HG03196 (cell line): ENCODE results near the gene HARBI1.

ENCODE experiments used
- ATAC-seq: cut with Tn5 transposase; IDR thresholded peaks from one replicate; pipeline ENCODE4 v1.9.1; 2021; ENCODE audit not compliant: unreplicated experiment

HARBI1 gene, protein sequence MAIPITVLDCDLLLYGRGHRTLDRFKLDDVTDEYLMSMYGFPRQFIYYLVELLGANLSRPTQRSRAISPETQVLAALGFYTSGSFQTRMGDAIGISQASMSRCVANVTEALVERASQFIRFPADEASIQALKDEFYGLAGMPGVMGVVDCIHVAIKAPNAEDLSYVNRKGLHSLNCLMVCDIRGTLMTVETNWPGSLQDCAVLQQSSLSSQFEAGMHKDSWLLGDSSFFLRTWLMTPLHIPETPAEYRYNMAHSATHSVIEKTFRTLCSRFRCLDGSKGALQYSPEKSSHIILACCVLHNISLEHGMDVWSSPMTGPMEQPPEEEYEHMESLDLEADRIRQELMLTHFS

DNA sequence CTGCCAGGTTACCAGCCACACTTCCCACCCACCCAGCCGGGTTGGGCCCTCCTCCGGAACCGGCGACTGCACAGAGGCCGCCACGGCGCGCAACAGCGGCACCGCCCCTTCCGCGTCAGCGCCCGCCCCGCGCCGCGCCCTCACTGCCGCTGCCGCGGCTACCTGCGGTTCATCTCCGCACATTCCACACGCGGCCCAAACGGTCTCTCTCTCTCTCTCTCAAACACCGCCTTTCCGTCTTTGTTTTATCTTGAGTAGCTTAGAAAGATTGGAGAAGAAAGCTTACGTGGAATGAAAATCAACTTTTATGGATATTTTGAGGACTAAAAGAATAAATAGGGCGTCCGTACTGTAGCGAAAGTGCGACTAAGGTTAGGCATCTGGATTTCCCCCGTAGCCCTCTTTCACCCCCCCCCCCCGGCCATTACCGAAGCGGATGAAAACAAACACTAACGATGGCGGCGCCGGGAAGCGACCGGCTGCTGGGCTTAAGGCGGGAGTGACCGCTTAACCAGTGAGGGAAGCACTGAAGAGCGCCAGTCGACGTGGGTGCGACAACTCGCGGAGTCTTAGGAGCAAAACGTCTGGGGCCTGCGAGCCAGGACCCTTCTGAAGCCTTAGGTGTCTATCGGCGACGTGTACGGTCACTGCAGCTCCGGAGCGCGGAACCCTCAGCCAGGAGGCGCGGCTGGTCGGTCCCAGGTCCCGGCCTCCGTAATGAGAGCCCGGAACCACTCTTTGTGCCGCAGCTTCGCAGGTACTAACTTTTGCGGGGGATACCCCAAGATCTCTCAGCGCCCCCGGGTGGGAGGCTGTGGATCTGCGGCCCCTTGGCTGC, at the start of gene HARBI1, which contains the start of gene ATG13:
HARBI1 (minus strand) TSS at position 94 of the 838 bp plus-strand sequence. CDS start 990 bp downstream, outside the sequence.
ATG13 (plus strand) TSS at position 420 of the 838 bp plus-strand sequence. CDS start 26,739 bp downstream, outside the sequence.
- ATAC-seq, result peak; percentile 92

DNA sequence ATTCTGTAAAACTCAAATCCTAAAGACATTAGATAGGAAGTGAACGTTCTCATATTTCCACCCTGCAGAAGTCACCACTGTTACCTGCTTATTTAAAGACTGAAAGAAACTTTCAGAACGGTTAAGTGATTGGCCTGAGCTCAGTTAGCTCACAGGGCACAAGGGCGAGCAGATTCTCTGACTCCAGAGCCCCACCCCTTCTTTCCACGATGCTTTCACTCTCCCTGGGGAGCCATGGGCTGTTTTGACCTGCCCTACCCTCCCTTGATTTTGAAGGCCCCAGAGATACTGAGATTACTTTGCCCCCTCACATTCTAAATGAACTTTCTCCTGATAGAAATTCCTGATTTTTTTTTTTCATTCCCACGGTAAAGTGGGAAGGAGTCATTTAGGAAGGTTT, 49.5 kb upstream of the HARBI1 start:
- no peak for ATAC-seq

DNA sequence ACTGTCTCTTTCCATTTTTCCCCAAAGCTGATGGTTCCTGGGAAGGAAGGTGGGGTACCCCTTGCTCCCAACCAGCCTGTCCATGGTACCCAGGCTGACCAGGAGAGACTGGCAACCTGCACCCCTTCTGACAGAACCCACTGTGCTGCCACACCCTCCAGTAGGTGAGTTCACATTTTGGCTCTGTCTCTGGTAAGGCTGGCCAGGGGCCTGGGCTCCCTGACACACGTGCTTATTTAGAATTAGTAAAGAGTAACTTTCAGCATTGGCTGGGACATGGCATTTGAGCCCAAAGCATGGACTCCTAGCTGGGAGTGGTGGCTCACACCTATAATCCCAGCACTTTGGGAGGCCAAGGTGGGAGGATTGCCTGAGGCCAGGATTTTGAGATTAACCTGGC, 48.3 kb upstream of the HARBI1 start:
- ATAC-seq, result no peak

DNA sequence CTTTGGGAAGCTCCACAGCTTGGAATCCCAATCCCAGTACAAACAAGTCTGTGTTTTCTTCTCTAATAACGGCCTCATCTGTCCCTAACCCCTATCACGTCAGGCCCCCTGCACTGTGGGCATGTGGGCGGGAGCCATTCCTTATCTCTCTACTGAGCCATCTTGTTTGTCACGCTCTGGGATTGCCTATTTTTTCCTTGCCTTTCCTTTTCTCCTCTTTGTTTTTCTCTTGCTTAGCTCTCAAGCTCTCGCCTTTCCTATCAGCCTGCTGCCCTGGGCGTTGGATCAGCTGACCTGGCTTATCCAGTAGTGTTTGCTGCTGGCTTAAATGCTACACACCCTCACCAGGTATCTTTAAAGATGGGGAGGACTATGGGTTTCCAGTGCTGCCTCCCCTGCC, 47.6 kb upstream of the HARBI1 start:
- no peak for ATAC-seq

DNA sequence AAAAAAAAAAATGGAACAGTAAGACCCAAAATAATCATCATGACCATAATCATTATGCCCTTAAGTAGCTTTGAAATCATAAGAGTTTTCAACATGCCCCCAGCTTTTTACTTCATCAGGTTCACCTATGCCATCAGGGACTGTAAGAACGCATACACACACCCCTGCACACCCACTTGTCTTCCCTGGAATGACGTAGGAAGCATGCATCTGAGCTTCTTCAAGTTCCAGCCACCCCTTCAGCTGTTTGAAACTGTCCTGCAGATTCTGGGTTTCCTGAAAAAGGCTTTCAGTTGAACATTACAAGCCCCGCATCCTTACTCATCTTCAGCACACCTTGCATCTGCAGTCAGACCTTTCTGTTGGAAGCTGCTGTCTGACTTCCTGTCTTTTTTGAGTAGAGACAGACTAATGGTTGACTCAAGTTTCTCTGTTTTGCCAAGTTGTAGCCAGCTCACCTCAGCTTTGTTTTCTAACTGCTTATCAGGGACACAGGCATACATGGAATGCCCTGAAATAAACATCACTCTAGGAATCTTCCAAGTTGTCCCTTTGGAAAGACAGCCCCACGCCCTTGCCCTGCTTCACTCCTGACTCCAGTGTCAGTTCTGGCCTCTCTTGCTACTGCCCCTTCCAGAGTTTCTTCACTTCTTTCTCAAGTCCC, 46.4 kb upstream of the HARBI1 start:
- no peak for ATAC-seq

DNA sequence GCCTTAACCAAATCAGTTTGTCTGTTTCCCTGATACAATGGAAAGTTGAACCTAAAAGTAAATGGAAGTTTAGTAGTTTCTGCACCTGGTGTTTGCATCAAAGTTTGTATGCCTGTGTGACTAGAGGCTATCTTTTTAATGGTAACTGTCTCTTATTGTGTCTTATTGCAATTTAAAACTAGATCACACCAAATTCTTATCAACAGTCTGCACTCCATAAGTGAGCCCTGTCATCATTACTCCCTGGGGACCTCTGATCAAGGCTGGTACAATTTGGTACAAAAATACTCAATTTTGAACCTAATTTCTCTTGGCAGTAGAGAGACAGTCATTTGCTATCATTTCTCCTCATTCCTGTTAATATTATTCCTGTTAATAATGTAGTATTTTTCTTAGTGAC, 45.3 kb upstream of the HARBI1 start:
- no peak for ATAC-seq

DNA sequence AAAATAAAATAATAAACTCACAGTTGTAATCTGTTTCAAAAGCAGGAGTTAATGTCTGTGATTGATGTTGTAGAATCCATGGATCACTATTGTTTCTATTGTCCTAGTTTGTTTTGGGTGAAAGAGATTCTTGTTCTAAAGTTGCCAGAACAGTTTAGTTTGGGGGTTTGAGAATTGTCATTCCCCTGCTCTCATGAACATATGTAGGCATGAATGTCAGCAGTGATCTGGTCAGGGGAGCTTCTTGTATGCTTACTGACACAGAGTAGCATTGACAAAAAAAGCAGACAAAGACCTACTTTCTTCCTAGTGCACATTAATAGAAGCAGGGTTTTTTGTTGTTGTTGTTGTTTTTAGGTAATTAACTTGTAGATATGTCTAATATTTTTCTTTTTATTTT, 44.8 kb upstream of the HARBI1 start:
- no peak for ATAC-seq

DNA sequence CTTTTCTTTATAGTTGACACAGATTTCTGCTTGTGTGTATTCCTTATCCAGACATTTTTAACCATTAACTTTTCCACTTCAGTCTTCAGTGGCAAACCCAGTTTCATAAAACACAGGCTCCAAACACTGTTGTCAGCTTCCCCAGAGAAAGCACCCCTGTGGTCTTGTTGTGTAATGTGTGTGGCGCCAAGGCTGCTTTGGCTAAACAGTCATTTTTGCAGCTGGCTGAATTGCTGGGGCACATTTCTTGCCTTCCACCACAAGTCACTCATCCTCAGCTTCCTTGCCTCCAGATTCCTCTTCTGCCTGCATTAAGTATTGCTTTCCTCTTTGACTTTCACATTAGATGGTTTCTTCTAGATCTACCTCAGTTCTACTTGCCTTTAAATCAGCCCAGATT, 42.9 kb upstream of the HARBI1 start:
- ATAC-seq, result no peak

DNA sequence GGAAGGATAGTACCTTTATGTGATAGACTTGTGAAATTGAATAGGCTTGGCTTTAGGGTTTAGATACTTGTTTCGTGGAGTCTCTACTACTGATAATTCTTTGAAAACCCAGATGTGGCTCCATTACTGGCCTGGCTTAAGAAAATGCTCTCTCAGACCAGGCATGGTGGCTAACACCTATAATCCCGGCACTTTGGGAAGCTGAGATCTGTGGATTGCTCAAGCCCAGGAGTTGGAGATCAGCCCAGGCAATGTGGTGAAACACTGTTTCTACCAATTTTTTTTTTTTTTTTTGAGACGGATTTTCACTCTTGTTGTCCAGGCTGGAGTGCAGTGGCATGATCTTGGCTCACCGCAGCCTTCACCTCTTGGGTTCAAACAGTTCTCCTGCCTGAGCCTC, 41.2 kb upstream of the HARBI1 start:
- no peak for ATAC-seq

DNA sequence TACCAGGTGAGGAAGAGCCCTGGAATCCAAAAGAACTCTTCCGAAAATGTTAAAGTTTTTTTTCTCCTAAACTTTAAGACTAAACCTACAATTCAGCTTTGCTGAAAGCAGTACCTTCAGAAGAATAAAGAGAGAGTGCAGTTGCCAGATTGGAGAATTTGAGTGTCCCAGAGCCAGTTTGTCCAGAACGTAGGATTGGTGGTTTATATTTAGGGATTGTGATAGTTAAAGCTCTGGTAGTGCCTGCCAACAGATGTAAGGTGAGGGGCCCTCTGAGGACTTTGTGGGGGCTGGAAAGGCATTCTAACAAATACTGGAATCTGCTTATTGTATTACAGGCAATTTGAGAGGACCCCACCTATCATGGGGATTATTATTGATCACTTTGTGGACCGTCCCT, 40.2 kb upstream of the HARBI1 start:
- ATAC-seq, result no peak

DNA sequence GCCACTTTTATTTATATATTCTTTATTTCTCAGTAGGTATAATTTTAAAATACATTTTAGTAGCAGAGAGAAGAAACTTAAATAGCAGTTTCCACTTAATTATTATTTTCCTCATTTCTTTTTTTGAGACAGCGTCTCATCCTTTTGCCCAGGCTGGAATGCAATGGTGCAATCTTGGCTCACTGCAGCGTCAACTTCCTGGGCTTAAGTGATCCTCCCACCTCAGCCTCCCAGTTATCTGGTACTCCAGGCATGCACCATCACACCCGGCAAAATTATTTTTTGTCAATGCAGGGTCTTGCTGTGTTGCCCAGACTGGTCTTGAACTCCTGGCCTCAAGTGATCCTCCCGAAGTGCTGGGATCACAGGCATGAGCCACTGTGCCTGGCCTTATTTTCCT, 38.6 kb upstream of the HARBI1 start:
- no peak for ATAC-seq

DNA sequence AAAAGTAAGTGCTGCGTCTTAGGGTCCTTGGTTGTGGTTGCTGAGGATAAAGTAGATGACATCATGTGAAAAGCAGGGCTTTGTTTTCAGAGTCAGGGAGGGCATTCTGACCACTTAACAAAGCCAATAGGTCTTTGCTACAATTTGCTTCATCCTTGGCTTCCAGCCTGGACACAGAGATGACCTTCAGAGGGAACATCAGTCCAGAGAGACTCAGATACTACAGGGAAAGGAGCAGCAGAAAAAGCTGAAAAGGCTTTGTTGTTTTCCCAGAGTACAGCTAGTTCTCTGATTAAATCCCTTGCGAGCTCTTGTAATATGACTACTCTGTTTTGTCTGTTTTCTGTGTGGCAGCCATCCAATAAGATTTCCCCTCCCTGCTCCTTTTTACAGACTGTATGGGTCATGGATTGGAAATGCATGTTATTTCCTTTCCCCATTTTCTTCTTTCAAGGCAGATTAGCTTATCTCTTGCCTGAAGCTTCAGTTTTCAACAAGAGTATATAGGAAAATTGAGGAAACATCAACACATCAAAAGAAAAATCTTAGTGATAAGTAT, 32.2 kb upstream of the HARBI1 start:
- no peak for ATAC-seq

DNA sequence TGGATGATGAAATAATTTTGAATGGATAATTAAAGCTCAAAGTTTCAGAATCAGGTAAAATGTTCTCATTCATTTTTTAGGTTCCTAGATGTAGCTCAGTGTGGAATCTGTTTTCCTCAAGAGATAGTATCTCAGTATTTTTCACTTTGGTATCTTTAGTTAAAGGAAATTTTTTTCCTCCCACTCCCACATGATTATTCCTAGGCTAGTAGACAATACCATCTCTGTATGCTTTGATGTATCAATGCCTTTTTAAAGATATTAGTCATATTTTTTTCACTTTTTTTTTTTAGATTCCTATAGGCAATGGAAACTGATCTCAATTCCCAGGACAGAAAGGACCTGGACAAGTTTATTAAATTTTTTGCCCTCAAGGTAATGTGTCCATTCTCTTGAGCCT, 27.0 kb upstream of the HARBI1 start:
- no peak for ATAC-seq

DNA sequence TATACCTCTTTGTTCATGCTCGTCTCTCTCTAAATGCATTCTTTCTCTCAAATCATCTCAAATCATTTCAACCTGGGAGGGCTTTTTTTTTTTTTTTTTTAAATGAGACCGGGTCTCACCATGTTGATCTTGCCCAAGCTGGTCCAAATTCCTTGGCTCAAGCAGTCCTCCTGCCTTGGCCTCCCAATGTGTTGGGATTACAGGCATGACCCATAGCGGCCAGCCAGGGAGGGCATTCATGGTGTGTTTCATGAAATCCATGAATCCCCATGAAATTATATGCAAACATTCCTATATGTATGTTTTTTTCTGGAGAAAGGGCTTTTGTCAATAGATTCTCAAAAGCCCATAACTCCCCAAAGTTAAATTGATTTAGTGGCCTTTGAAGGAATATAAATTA, 26.5 kb upstream of the HARBI1 start:
- no peak for ATAC-seq

DNA sequence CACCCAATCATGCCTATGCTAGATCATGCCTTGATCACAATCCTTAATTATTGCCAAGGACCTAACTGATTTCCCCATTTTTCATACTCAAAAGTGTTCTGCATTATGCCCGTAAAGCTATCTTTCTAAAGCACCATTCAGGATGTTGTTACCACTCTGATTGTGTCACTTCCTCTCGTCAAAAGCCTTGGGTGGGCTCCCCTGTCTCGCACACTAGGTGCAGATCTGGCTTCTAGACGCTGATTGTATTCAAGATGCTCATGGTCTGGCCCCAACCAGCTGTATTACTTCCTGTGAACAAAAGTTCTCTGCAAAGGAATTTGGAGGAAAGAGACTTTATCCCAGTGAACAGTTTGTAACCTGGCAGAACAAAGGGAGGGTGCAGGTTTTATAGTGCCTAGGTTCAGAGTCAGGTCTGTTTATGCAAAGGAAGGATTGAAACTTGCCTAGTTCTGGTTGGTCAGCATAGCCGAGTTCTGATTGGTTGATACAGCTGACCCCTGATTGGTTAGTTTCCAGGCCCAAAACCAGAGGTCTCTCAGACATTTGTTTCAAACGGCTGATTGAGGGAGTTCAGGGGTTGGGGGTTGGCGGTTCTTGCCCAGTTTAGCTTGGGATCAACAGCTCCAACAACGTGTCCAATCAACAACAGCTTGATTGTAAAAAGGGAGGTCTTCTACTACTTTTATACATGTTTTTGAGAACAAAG, 25.8 kb upstream of the HARBI1 start:
- no peak for ATAC-seq

DNA sequence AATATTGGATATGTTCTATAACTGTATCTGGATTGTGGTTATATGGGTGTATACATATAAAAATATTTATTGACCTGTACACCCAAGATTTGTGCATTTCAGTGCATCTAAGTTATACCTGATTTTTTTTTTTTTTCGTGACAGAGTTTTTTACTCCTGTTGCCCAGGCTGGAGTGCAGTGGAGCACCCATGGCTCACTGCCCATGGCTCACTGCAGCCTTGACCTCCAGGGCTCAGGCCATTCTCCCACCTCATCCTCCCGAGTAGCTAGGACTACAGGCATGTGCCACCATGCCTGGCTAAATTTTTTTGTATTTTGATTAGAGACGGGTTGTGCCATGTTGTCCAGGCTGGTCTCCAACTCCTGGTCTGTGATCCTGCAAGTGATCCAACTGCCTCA, 24.6 kb upstream of the HARBI1 start:
- no peak for ATAC-seq

DNA sequence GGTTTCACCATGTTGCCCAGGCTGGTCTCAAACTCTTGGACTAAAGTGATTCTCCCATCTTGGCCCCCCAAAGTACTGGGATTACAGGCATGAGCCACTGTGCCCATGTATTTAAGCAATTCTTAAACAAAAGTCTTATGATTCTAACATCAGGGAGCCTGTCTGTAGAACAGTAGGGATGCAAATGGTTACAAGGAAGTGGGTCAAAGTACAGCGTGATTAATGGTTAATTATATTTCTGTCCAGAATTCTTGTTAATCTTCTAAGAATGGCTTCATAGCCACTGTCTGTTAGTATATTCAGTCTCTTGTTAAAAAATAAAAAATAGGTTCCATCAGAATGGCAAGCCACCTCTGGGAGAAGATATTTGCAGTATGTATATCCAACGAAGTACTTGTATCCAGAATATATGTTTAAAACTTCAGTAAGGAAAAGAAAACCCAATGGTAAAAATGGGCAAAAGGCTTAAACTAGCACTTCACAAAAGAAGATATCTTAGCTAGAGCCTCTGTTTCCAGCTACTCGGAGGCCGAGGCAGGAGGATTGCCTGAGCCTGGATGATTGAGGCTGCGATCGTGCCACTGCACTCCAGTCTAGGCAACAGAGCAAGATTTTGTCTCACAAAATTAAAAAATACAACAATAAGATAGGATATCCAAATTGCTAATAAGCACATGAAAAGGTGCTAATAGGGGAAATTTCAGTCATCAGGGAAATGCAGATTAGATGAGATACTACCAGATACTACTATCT, 23.2 kb upstream of the HARBI1 start:
- ATAC-seq, result no peak

DNA sequence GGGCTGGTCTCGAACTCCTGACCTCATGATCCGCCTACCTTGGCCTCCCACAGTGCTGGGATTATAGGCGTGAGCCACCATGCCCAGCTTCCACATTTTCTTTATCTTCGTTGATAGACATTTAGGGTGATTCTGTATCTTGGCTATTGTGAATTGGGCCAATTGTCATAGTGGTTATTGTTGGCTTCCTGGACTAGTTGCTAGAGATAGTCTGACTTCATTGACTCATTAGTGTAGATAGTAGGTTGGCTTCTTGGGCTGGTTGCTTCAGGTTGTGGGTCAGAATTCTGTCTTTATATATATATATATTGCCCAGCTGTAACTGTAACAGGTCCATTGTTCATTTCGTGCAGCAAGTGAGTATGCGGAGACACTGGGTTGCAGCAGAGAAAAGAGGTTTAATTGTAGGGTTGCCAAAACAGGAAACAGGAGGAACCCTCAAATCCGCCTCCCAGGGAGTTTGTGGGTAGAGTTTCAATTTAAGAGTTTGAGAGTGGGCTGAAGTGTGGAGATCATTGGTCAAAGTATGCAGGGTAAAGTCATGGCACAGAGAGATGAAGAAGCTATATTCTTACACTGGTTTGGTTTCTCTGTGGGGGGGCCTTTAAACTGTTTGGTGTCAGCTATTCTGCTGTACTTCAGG, 22.3 kb upstream of the HARBI1 start:
- no peak for ATAC-seq

DNA sequence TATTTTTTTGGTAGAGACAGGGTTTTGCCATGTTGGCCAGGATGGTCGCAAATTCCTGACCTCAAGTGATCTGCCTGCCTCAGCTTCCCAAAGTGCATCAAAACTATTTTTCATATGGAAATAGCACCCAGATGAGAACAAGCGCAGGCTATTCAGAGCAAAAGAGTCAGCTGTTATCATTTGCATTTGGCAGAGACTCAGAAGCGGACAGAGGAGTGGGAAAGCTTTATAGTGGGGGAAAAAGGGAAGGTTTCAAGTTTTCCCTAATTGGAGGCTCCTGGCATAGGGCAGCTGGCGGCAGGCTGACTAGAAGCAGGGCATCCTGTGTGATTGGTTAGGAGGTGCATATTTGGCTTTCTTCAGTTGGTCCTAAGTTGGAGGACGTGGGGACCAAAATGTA, 20.5 kb upstream of the HARBI1 start:
- no peak for ATAC-seq
